Keratinocyte (primary cell): Measurements from ENCODE around the gene ZFYVE28.

Source experiments
- CTCF ChIP-seq, 3 experiments: IDR thresholded peaks in 1 of 3; conservative IDR thresholded peaks in 1 of 3; optimal IDR thresholded peaks in 1 of 3; 2 replicates in 2 of 3; 3 replicates in 1 of 3; pipeline versions ENCODE3 to v1.5.1; 2011; ENCODE audit warnings: low read length in 3 of 3, mild to moderate bottlenecking in 3 of 3, moderate library complexity in 2 of 3, control low read depth in 1 of 3, inconsistent platforms in 1 of 3; ENCODE audit not compliant: insufficient read depth in 2 of 3; ENCODE audit errors: extremely low read depth in 1 of 3
- EZH2 ChIP-seq: IDR thresholded peaks from one replicate; pipeline ENCODE4 v1.6.1; 2012; ENCODE audit warnings: inconsistent platforms, mild to moderate bottlenecking, low read length, moderate library complexity

DNA sequence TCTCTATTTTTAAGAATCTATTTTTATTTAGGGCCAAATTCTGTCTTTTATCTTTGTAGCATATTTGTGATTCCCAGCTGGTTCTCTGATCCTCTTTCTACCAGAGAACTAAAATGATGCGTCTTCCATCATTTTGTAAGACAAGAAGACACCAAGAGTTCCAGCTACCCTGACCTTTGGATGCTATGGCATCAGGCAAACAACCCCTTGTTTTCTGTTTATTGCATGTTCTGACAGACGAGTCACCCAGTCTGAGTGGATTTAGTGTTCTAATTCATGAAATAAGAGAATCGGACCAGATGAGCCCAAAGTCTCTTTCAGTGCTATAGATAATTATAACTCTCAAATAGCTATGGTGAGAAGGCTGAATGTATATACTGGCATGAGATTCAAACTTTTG is 69.7 kb downstream of the ZFYVE28 start:
- TF ChIP-seq CTCF (optimal IDR thresholded peaks at IDR 0.05 in 1 of 3, IDR thresholded peaks at IDR 0.05 in 1 of 3, conservative IDR thresholded peaks at IDR 0.05 in 1 of 3; ENCODE audit: extremely low read depth in 1 of 3, insufficient read depth in 2 of 3, low read length in 3 of 3) (no peak), EZH2 (no peak)
